ENCODE data around the gene STARD3NL.

GRCh38 chr7:38179776-38180226 is 1.8 kb downstream of the STARD3NL start:
- TF ChIP-seq CTCF (IDR thresholded peaks at IDR 0.05): no peak
- no peak for TF ChIP-seq POLR2A (IDR thresholded peaks at IDR 0.05)
